Measurements from ENCODE around the gene TCOF1. TPM values are rescaled to one million over a fixed set of nuclear protein-coding genes. Genes with fewer than 3 reads are reported as not detected.

TCOF1 gene
- polyA plus RNA-seq, 12 donors, result 16.4 to 33.0 (median 18.7) TPM; not detected in 1

DNA sequence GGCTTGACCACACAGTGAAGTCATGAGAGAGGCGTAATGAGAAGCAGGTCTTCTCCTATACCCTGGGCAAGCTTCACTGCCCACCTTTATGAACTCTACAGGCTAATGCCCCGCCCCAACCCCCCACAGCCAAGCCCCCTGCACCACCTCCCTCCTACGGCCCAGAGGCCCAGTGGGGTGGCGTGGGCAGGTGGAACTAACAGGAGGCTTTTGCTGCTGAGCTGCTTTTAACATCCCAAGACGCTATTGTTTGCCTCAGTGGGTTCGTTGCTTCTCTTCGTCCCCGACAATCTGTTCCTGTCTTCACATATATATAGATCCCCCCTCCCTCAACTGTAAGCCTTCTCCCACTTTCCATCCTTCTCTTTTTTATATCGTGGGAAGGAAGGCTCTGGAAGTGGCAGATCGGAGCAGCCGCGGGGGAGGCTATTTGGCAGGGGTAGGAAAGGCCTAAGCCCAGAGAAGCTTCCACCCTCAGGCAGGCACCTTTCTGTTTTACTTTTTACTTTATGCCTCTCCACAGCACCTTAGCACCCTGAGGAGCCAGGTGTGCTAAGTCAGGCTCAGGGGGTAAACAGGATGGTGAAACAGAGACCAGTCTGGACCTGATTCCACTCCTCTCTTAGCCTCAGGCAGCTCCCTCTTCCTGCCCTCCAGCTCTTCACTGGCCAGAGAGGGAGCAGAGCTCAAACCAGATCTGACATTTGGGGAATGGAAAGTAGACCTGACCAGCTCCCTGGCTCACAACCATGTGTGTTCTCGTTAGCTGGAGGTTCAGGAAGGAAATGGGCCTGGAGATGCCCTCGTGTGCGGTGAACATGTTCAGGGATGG, 28.7 kb downstream of the TCOF1 start:
- DNase-seq, result no peak

DNA sequence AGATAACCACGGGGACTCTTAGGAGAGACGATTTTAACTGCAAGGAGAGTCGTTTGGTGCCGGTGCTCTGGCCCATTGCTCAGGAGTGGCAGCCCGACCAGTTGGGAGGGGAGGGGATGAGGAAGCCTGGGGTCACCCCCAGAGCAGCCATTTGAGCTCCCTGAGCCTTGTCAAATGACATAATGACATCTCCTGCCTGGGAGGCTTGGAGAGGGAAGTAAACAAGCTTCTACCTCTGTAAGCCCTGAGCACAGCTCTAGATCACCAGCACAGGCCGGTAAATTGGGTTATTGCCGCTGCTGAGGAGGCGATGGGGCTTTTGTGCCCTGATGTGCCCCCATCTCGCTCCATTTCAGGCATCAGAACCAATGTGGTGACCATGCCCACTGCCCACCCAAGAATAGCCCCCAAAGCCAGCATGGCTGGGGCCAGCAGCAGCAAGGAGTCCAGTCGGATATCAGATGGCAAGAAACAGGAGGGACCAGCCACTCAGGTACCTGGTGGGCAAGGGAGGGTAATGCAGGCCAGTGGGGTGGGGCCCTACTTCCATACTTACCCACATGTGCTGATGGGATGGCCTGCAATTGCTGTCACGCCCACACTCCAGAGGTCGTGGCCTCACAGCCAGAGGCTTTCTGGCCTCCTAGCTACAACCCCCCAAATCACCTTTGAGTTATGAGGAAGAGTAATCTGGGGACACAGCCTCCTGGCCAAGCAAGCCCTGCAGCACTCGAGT, 32.2 kb downstream of the TCOF1 start:
- no peak for DNase-seq

DNA sequence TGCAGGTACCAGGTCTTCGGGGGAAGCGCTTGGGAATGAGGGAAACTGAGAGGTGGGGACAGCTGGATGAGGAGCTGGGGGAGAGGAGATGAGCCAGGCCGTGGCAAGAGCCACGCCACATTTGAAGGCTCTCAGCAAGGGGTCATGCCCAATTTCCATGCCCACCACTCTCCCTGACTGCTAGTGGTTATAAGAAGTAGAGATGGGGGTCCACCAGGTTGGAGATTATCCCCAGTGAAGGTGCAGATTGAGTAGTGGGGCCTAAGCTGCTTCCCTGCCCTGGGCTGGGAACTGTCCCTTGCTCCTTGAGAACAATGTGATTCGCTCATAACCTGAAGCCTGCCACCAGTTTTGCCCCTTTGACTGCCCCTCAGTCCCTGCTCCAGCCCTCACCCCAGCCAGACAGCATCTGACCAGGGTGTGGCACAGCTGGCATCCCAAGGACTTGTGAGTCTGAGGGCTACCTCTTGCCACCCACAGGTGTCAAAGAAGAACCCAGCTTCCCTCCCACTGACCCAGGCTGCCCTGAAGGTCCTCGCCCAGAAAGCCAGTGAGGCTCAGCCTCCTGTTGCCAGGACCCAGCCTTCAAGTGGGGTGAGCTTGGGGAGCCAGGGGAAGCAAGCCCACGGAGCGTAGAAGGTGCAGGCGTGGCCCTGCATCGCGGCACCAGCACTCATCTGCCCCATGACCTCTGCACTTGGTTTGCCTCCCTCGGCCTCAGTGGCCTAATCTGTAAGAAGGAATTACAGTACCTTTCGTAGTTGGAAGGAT, 33.8 kb downstream of the TCOF1 start:
- DNase-seq, result no peak

DNA sequence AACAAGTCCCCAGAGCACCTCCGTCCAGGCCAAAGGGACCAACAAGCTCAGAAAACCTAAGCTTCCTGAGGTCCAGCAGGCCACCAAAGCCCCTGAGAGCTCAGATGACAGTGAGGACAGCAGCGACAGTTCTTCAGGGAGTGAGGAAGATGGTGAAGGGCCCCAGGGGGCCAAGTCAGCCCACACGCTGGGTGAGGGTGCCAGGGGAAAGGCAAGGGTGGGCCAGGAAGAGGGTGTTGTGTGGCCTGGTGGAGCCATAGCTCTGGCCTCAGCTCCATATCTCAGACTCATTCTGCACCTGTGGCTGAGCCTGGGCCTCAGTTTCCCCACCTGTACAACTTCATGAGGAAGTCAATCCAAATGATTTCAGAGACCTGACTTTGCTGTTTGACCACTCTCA, 34.5 kb downstream of the TCOF1 start:
- DNase-seq, result no peak

DNA sequence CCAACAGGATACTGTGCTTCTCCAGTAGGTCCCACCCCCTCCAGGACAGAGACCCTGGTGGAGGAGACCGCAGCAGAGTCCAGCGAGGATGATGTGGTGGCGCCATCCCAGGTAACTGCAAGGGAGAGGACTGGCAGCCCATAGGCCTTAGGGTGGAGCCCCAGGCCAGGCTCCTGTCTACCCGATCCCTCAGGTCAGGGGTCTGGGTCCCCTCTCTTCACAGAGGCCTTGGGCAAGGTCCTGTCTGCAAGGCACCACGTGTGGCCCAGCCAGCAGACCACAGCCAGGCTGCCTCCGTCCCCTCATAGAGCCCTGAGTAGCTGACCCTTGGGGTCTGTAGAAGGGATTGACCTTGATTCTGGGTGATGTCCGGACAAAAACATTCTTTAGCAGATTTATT, 35.2 kb downstream of the TCOF1 start:
- DNase-seq, result no peak

DNA sequence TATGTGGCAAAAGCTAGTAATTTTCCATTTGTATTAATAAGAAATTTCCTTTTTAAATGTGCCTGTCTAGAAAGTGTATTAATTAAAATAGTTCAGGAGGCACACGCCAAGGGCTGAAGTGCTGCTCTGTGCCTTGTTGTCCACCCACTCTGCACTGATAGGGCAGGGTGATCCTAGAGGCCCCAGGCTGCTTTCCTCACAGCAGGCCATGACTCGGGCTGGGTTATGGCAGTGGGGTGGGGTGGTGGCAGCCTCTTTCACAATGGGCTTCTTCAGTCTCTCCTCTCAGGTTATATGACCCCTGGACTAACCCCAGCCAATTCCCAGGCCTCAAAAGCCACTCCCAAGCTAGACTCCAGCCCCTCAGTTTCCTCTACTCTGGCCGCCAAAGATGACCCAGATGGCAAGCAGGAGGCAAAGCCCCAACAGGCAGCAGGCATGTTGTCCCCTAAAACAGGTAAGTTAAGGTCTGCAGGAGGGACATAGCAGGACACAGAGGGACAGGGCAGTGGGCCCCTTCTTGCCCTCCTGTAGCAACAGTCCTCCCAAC, 35.7 kb downstream of the TCOF1 start:
- DNase-seq, result no peak

DNA sequence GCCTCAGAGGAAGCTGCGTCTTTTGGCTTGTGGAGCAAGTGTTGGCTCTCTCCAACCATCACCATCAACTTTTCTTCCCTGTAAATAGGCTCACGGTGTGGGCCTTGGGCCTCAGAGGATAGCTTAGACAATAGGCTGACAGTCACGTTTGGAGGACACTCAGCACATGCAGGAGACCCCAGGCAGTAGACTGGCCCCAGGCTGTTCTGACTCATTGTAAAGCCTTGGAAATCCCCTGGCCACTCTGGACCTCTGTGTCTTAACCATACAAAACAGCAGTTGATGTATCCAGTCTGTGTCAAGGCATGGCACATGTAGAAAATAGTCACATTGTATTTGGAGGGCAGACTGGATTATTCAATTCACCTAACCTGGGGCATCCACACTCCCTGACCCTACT, 36.6 kb downstream of the TCOF1 start:
- DNase-seq, result no peak

DNA sequence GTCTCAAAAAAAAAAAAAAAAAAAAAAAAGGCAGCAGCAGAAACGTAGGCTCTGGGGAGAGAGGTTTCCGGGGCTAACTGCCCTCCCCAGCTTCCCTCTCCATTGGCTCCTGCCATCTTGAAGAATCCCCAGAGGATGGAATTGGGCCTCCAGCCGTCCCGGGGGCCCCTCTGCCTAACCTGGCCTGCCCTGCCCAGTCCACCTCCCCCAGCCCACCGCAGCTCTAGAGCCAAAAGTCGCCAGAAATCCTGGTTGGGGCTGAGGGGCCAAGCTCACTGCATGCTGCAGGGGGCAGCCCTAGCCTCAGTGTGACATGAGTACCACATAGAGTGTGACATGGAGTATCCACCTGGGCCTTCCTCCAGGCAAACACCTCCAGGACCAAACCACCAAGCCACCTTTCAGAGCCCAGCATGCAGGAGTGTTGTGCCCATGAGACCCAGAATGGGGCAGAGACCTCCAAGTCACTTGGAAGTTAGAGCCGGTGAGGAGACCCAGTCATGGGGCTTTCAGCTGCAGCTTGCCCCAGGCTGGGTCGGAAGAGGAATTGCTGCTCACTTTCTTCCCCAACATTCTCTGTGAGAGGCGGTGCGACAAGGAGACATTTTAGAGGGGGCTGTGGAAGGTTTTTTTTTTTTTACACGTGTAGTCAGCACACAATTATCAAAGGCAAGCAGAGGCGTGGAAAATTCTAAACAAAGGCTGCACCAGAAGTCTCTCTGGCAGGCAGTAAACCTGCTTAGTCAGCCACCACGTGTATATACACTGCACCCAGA, 37.6 kb downstream of the TCOF1 start:
- DNase-seq, result no peak

DNA sequence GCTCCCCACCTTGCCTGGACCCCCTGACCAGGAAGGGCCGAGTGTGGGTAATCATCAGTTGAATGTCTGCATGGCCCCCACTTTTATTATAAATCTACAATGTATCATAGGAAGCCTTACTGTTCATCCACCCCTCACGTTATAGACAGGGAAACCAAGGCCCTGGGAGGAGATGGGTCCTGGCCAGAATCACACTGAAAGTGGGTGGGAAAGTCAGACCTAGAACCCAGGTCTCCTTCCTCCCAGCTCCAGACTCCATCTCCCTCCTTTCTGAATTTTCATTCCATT, 38.1 kb downstream of the TCOF1 start:
- DNase-seq, result no peak

DNA sequence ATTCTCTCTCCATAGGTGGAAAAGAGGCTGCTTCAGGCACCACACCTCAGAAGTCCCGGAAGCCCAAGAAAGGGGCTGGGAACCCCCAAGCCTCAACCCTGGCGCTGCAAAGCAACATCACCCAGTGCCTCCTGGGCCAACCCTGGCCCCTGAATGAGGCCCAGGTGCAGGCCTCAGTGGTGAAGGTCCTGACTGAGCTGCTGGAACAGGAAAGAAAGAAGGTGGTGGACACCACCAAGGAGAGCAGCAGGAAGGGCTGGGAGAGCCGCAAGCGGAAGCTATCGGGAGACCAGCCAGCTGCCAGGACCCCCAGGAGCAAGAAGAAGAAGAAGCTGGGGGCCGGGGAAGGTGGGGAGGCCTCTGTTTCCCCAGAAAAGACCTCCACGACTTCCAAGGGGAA, 38.8 kb downstream of the TCOF1 start:
- DNase-seq, result no peak

DNA sequence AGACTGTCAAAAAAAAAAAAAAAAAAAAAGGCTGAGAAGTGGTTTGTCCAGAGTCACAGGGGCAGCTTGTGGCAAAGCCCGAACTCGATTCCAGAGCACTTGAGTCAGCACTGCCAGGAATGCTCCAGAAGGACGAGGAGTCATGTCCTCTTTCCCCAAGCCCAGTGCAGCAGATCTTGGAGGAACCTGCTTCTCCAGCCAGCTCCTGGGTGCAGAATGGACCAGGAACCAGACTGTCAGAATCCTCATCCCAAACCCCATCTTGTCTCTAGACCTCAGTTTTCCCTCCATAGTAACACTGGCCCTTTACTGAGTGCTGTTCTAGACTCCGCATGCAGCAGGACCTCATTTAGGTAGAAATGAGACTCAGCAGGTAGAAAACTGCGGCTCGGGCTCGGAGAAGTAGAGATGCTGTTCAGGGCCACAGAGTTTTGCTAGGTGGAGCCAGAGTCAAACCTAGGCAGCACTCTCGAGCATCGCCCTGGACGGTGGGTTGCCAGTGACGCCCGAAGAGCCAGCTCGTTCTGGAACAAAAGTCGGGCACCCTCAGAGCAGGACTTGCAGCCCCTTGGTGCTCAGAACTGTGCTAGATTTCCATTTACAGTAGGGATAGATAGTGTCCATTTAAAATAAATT, 39.8 kb downstream of the TCOF1 start:
- no peak for DNase-seq

DNA sequence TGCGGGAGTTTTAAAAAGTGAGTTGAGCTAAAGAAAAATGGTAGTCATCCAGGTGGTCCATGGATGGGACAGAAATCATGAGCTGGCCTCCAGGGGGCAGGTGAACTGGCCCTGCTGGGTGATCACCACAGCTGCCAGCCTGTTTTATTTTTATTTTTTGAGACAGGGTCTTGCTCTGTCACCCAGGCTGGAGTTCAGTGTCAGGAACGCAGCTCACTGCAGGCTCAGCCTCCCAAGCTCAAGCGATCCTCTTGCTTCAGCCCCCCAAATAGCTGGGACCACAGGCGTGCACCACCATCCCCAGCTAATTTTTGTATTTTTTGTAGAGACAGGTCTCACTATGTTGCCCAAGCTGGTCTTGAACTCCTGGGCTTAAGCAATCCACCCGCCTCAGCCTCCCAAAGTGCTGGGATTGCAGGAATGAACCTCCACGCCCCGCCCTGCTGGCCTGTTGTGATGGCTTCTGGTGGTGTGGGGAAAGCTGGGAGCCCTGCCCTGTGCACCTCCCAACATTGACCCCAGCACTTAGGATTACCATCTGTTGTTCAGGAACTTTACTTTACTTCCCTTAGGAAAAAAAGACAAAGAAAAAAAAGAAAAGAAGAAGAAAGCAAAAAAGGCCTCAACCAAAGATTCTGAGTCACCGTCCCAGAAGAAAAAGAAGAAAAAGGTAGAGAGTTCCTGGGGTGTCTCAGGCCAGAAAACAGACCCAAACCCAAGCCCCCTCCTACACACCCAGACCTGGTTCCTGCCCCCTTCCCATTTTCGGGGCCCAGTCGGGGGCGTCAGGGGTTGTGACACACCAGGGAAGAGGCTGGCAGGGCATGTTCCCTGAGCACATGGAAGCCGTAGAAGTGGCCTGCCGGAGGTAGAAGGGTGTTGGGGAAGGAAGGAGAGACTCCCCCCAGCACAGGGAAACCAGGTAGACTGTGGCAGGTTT, 40.6 kb downstream of the TCOF1 start:
- no peak for DNase-seq

DNA sequence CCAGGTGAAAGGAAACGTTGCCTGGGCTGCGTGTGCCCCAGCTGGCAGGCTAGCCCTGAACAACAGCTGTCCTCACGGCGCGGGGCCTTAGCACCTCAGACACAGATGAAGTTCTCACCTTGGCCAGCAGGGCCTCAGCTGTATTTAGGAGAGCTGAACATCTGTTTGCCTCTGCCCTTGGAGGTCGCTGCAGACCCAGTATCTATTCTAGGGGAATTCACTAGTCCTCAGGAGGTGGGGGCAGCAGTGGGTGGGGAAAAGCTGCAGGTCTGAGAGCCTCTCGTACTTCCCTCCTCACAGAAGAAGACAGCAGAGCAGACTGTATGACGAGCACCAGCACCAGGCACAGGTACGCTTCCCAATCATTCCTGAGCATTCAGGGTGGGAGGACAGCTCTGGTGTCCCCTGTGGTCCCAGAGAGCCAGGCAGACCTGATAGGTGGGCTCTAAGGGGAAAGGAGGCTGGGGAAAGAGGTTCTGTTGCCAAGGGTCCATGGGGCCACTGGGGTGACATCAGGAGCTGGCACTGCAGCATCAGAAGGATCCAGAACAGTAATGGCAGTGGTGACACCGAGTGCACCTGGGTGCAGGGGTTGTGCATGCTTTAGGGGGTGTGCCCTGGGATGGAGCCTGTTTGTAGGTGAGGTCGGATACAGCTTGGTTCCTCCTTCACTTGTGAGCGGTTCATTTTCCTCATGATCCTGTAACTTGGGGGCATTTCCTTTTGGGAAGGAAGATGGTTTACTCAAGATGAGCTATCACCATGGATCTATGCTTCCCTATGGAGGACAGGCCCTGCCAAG, 41.4 kb downstream of the TCOF1 start:
- DNase-seq, result no peak

DNA sequence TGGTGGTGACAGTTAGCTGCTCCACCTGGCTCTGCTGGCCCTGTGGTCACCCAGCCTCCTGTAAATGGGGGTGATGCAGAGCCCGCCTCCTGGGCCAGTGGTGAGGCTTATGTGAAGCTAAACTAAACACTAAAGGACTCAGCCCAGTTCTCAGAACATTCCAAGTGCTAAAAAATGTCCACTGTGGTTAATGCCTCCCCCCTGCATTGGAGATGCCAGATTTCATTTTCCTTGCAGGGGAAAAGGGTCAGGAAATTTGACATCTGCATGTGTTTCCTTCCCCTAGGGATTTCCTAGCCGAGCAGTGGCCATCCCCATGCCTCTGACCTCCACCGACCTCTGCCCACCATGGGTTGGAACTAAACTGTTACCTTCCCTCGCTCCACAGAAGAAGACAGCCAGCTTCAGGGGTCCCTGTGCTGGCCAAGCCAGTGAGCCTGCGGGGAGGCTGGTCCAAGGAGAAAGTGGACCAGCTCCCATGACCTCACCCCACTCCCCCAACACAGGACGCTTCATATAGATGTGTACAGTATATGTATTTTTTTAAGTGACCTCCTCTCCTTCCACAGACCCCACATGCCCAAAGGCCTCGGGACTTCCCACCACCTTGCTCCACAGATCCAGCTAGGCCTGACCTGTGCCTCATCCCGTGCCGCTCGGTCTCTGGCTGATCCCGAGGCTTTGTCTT, 42.2 kb downstream of the TCOF1 start:
- DNase-seq, result no peak

DNA sequence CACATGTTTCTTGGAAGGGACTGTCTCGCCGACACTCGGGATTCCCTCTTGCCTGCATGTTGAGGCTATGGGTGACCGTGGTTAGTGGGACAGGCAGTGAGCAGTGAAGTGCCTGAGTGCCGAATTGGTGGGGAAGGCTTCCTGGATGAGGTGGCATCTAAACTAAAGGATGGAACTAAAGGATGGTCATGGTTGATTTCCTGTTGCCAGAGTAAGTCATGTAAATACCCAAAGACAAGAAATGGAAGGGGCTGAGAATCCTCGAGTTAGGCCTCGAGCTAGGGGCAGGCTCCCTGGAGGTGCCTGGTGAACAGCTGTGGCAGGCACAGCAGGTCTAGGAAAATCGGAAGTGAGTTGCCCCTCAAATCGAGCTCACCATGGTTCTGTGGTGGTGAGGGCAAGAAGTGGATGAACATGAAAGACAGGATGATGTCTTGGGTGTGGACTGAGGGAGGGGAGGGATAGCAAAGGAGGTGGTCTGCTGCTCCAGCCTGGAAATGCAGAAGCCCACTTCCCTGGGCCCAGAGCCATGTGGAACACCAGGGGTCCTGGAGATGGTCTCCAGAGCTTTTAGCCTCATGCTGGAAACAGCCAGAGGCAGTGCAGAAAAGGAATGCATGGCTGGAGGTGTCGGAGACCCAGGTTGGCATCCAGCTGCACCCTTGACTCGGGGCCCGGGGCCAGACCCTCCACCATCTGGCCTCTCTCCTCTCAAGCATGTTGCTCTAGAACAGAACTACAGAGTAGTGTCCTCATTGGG, 43.0 kb downstream of the TCOF1 start:
- no peak for DNase-seq

DNA sequence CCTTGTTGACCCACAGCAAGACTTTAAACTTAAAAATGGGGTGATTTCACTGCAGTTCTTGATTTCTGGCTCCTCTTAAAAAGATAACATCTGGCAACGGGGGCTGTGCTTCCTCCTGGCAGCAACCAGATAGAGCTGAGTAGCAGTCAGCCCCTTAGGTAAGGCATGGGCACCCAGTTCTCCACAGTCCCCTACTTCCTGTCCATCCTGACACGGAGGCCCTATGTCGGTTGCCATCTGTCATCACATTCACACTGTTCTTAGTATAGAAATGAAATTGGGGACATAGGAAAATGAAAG, 43.5 kb downstream of the TCOF1 start:
- DNase-seq, result no peak

DNA sequence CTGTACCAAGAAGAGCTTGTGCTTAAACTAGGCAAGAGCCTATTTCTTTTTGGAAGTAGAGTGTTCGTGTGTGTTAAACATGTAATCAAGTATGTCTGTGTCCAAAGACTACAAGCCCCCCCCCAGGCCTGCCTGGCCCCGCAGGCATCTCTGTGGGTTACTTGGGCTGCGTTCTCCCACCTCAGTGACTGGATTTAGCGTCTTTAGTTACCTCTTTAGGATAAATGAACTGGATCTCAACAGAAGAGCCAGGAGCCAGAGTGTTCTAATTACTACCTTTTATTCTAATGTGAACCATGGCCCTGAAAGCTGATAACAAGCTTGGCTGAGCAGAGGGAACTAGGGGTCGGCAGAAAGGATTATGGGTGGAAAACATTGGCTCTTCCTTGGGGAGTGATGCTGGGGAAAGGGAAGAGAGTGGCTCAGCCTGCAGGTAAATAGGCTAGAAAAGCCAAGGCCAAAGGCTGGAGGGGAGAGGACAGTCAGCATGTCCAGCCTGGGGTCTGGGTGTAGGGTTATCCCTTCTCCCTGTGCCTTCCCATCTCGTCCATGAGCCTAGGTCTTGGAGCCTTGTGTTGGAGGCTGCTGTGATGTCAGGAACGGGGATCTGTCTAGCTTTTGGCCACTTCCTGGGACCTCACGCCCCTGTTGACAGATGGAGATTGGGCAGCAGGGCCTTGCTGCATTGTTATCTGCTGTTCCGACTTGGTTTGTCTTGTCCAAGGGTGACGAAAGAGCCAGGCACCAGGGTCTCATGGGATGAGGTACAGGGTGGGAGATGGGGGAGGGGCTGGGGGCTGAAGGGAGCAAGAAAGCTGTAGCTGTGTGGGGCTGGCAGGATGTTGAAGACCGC, 44.1 kb downstream of the TCOF1 start:
- no peak for DNase-seq

All from muscle of arm (tissue), 12 donors.